H1 (cell line): ENCODE data around the gene TAS2R39. TPM values are rescaled to one million over a fixed set of nuclear protein-coding genes. Genes with fewer than 3 reads are reported as not detected.

Source experiments
- CTCF ChIA-PET: fragments of 300-600 bp; sonication (Branson Sonifier 250); formaldehyde crosslinking; loops from one replicate; lab custom pipeline; 2021; ENCODE audit not compliant: partially characterized antibody; lab: Charles Lee
- POLR2A ChIA-PET: fragments of 300-600 bp; sonication (Branson Sonifier 250); formaldehyde crosslinking; loops from one replicate; lab custom pipeline; 2021; ENCODE audit warnings: inconsistent platforms; ENCODE audit not compliant: partially characterized antibody; lab: Charles Lee
- DNase-seq, 2 experiments: peaks; one replicate each; pipeline versions ENCODE4 v3.0.0 to v3.0.0-alpha.2; 2010 to 2022; ENCODE audit warnings: low spot score in 2 of 2, low read depth in 1 of 2, mixed read lengths in 1 of 2
- FAIRE-seq: peaks from 2 replicates; lab custom pipeline; 2011; peaks lifted over from hg19 to GRCh38; lab: Jason Lieb, UNC
- H2AFZ ChIP-seq: 2 replicates; pipeline ENCODE4 v1.8.1; 2012; ENCODE audit warnings: low read length, inconsistent platforms
- H2AK5ac ChIP-seq: 2 replicates; pipeline ENCODE4 v1.6.1; 2013; ENCODE audit warnings: low read depth, low read length
- H2BK120ac ChIP-seq: replicated peaks from 2 replicates; pipeline ENCODE3; 2013; ENCODE audit warnings: low read depth, low read length, inconsistent platforms
- H2BK12ac ChIP-seq: 2 replicates; pipeline ENCODE4 v1.6.1; 2013; ENCODE audit warnings: low read depth, low read length
- H2BK15ac ChIP-seq: 2 replicates; pipeline ENCODE4 v1.6.1; 2013; ENCODE audit warnings: low read length
- H2BK20ac ChIP-seq: 2 replicates; pipeline ENCODE4 v1.6.1; 2013; ENCODE audit warnings: low read length
- H2BK5ac ChIP-seq: 2 replicates; pipeline ENCODE4 v1.6.1; 2013; ENCODE audit warnings: low read depth, low read length
- H3K14ac ChIP-seq: 2 replicates; pipeline ENCODE4 v1.6.1; 2013; ENCODE audit warnings: inconsistent platforms; ENCODE audit not compliant: insufficient read length
- H3K18ac ChIP-seq: 2 replicates; pipeline ENCODE4 v1.6.1; 2013; ENCODE audit warnings: low read length; ENCODE audit errors: extremely low read depth
- H3K23ac ChIP-seq: 2 replicates; pipeline ENCODE4 v1.6.1; 2013; ENCODE audit warnings: inconsistent platforms; ENCODE audit not compliant: insufficient read length
- H3K23me2 ChIP-seq: 2 replicates; pipeline ENCODE4 v1.6.1; 2013; ENCODE audit warnings: low read depth, low read length
- H3K27ac ChIP-seq: 2 replicates; pipeline ENCODE4 v1.6.1; 2011; ENCODE audit warnings: low read depth, low read length, inconsistent platforms
- H3K27me3 ChIP-seq, 4 experiments: replicated peaks in 1 of 4; 1 replicate in 1 of 4; 2 replicates in 3 of 4; pipeline versions ENCODE4 v1.6.1 to v1.8.1; 2011 to 2013; ENCODE audit warnings: low read length in 3 of 4, mild to moderate bottlenecking in 3 of 4, inconsistent platforms in 2 of 4, mixed read lengths in 2 of 4, moderate library complexity in 1 of 4; ENCODE audit not compliant: control insufficient read depth in 3 of 4, insufficient read depth in 3 of 4; ENCODE audit errors: extremely low read depth in 1 of 4
- H3K36me3 ChIP-seq, 4 experiments: 2 replicates each; pipeline versions ENCODE4 v1.6.1 to v1.8.1; 2011 to 2013; ENCODE audit warnings: mild to moderate bottlenecking in 4 of 4, low read length in 3 of 4, moderate library complexity in 2 of 4, control low read depth in 1 of 4, inconsistent platforms in 1 of 4; ENCODE audit not compliant: insufficient read depth in 4 of 4, control insufficient read depth in 2 of 4
- H3K4ac ChIP-seq: replicated peaks from 2 replicates; pipeline ENCODE3; 2013; ENCODE audit warnings: low read length, low read depth, mixed read lengths, inconsistent platforms; ENCODE audit not compliant: insufficient read length
- H3K4me1 ChIP-seq, 4 experiments: replicated peaks in 1 of 4; 1 replicate in 1 of 4; 2 replicates in 3 of 4; pipeline versions ENCODE4 v1.6.1 to v1.8.1; 2011 to 2013; ENCODE audit warnings: low read length in 3 of 4, inconsistent platforms in 2 of 4, mixed read lengths in 1 of 4; ENCODE audit not compliant: insufficient read depth in 4 of 4, control insufficient read depth in 3 of 4
- H3K4me2 ChIP-seq, 2 experiments: 2 replicates each; pipeline versions ENCODE4 v1.6.1 to v1.8.1; 2011 to 2013; ENCODE audit warnings: low read depth in 2 of 2, low read length in 2 of 2, control low read depth in 1 of 2, inconsistent platforms in 1 of 2, mild to moderate bottlenecking in 1 of 2; ENCODE audit not compliant: insufficient read depth in 1 of 2
- H3K4me3 ChIP-seq, 4 experiments: fragments of 200-600, 300-600 bp in 1 of 4; sonication (generic), shearing (Covaris generic), sonication (Bioruptor Twin) in 1 of 4; 2 replicates each; pipeline versions ENCODE4 v1.5.1 to v1.8.1; 2011 to 2016; ENCODE audit warnings: low read length in 4 of 4, low read depth in 3 of 4, control low read depth in 2 of 4, inconsistent platforms in 2 of 4, mild to moderate bottlenecking in 2 of 4, mixed read lengths in 1 of 4, moderate library complexity in 1 of 4; ENCODE audit not compliant: insufficient read depth in 2 of 4; ENCODE audit errors: extremely low read depth in 1 of 4
- H3K56ac ChIP-seq: replicated peaks from 2 replicates; pipeline ENCODE3; 2013; ENCODE audit warnings: low read depth, mild to moderate bottlenecking, mixed read lengths, low read length, inconsistent platforms; ENCODE audit not compliant: insufficient read length
- H3K79me1 ChIP-seq: 2 replicates; pipeline ENCODE4 v1.6.1; 2013; ENCODE audit warnings: low read depth, low read length, control low read depth
- H3K79me2 ChIP-seq, 2 experiments: 2 replicates each; pipeline versions ENCODE4 v1.6.1 to v1.8.1; 2012 to 2013; ENCODE audit warnings: low read length in 2 of 2, mild to moderate bottlenecking in 2 of 2, inconsistent platforms in 1 of 2; ENCODE audit not compliant: insufficient read depth in 2 of 2, control insufficient read depth in 1 of 2
- H3K9ac ChIP-seq, 4 experiments: replicated peaks in 1 of 4; 1 replicate in 1 of 4; 2 replicates in 3 of 4; pipeline versions ENCODE4 v1.6.1 to v1.8.1; 2011 to 2013; ENCODE audit warnings: low read depth in 3 of 4, low read length in 3 of 4, control low read depth in 2 of 4, mild to moderate bottlenecking in 2 of 4, moderate library complexity in 2 of 4, inconsistent platforms in 1 of 4; ENCODE audit errors: extremely low read depth in 1 of 4
- H3K9me3 ChIP-seq, 2 experiments: 2 replicates each; pipeline versions ENCODE4 v1.6.1 to v1.8.1; 2012 to 2013; ENCODE audit warnings: mild to moderate bottlenecking in 2 of 2, moderate library complexity in 2 of 2, control low read depth in 1 of 2, inconsistent platforms in 1 of 2, low read depth in 1 of 2, low read length in 1 of 2, mixed read lengths in 1 of 2; ENCODE audit not compliant: insufficient read depth in 2 of 2
- H4K20me1 ChIP-seq, 2 experiments: replicated peaks in 1 of 2; 2 replicates each; pipeline versions ENCODE3 to v1.8.1; 2011 to 2013; ENCODE audit warnings: inconsistent platforms in 2 of 2, low read length in 2 of 2, mild to moderate bottlenecking in 1 of 2; ENCODE audit not compliant: insufficient read depth in 2 of 2, control insufficient read depth in 1 of 2
- H4K5ac ChIP-seq: 2 replicates; pipeline ENCODE4 v1.6.1; 2013; ENCODE audit warnings: low read length, low read depth, mixed read lengths, inconsistent platforms; ENCODE audit not compliant: insufficient read length
- H4K8ac ChIP-seq: 2 replicates; pipeline ENCODE4 v1.8.0; 2013; ENCODE audit warnings: mild to moderate bottlenecking, moderate library complexity, low read length, inconsistent platforms; ENCODE audit not compliant: insufficient read depth; ENCODE audit errors: extremely low read depth
- H4K91ac ChIP-seq: replicated peaks from 2 replicates; pipeline ENCODE3; 2013; ENCODE audit warnings: low read length, mixed read lengths, inconsistent platforms; ENCODE audit not compliant: insufficient read length
- KDM5A ChIP-seq: fragments of 200-600 bp; IDR thresholded peaks from 2 replicates; pipeline ENCODE4 v1.7.1; 2012; ENCODE audit warnings: mild to moderate bottlenecking, low read length, inconsistent platforms, mixed read lengths
- polyA plus RNA-seq, 7 experiments: library from polyadenylated mRNA; depleted of rRNA in 3 of 7; stranded (reverse) in 5 of 7; unstranded in 2 of 7; fragments of >200 nt in 5 of 7; fragments of 200-250 nt in 2 of 7; gene quantifications; 1 replicate in 5 of 7; 2 replicates in 1 of 7; 4 replicates in 1 of 7; pipeline versions ENCODE4 v1.2.1 to v1.2.3, GENCODE V29; 2011 to 2013; ENCODE audit warnings: missing spikeins in 2 of 7, mixed read lengths in 2 of 7
- total RNA-seq: library from RNA; stranded (reverse); fragmentation: NEBNext Ultra II Directional; extraction: Animal tissue kit (Norgen Biotek cat#: 25700); gene quantifications from 2 replicates; pipeline ENCODE4 v1.2.1, GENCODE V29; 2021

TAS2R39 gene
- total and polyA plus RNA-seq, 2 of the 8 experiments (the other 6 are each of a cell fraction or from before 2014, with no cell fraction given): not detected

DNA sequence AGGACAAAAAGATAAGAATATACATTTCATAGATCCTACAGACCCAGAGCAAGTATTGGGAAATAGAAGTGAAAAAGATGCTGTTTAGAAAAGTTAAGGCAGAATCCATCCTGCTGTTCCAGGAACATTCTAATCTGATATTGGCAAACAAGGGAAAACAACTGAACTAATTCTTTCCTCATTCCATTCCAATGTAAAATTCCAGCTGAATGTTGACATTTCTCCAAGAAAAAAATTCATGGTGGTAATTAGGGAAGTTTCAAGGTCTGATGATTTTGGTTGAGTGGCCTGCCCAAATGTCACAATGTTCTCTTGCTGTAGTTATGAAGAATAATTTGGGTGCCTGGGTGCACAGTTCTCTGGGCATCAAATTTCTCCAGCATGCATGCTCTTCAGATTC, 36.1 kb upstream of the TAS2R39 start:
- FAIRE-seq: no peak

More for the DNA sequence above, 36.1 kb upstream of the TAS2R39 start:
- ChIA-PET POLR2A (no interaction called here), CTCF (interaction anchor here (0.9 to 1.2 kb wide), 3 partner anchors 11 to 734 kb away, joined by 3 read pairs; no protein-coding TSS in a partner anchor)
- Histone ChIP-seq H3K79me2 (no peaks in the 10 kb centered on the region), H2AFZ (no peak overlapping the region), H3K4me2 (no peak overlapping the region), H3K27ac (no peak overlapping the region), H4K5ac (no peak overlapping the region), H3K9ac (no peak overlapping the region), H2BK12ac (no peak overlapping the region), H3K79me1 (no peaks in the 10 kb centered on the region), H2BK120ac (no peak overlapping the region), H4K91ac (no peak overlapping the region), H3K4me3 (no peak overlapping the region), H4K8ac (no peak overlapping the region), H4K20me1 (no peaks in the 10 kb centered on the region), H2AK5ac (no peak overlapping the region), H3K9me3 (peaks cover 0 to 4% of the 10 kb centered on the region in 2 experiments; a peak in 1 of 4 replicates), H3K56ac (no peak overlapping the region), H3K14ac (no peak overlapping the region), H3K36me3 (no peaks in the 10 kb centered on the region), H3K4ac (no peak overlapping the region), H3K18ac (no peak overlapping the region), H3K23ac (no peak overlapping the region), H3K4me1 (no peaks in the 10 kb centered on the region), H2BK20ac (no peak overlapping the region), H3K27me3 (no peaks in the 10 kb centered on the region), H2BK5ac (no peak overlapping the region), H2BK15ac (no peak overlapping the region), H3K23me2 (no peaks in the 10 kb centered on the region)
- no peak for DNase-seq
- TF ChIP-seq KDM5A: no peak
